Astrocyte of the cerebellum (primary cell): ENCODE measurements around the gene TMEM232.
A peak's percentile ranks its signal among the peaks of the same experiment; 100 is the strongest.

Source experiments
- DNase-seq: peaks from one replicate; pipeline ENCODE4 v3.0.0-alpha.2; 2011; ENCODE audit warnings: low read depth
- H3K4me3 ChIP-seq: 2 replicates; pipeline ENCODE4 v1.5.1; 2011; ENCODE audit warnings: mild to moderate bottlenecking, low read depth, low read length, moderate library complexity
- CTCF ChIP-seq: IDR thresholded peaks from 2 replicates; pipeline ENCODE4 v1.5.1; 2012; ENCODE audit warnings: low read length, low read depth, moderate library complexity, mild to moderate bottlenecking; ENCODE audit errors: missing control alignments
- in situ Hi-C: cut with HindIII; loops from 2 replicates; pipeline ENCODE4 v1.10.0; 2017; ENCODE audit warnings: low sequenced_read_pairs

Gene TMEM232

DNA sequence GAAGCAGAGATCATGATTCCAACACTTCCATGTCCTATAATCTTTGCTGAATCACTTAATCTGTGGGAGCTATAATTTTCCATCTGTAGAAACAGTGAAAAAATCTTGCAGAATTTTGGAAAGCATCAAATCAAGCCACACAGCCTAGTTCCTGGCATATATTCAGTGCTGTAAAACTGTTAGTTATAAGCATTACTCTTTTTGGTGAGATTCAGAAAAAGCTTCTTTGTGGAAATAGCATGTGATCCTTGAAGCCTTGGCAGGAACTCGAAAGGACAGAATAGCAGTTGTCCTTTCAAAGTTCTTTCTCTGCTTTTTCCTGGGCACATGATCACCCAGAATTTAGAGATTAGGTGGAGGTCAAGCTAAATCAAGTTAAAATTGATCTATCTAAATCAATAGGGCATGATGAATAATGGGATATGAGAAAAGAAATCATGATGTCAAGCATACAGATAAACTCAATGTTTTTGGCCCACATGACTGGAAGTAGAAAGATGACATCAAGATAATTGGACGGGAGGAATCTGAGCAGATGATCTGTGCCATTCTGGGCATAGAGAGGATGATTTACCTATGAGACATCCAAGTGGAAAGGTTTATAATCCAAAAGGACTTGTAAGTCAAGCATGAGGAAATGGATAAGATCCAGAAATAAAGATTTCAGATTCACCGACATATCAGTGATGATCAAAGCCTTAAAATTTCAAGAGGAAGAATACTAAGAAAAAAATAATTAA lies 73.1 kb downstream of the TMEM232 start:
- H3K4me3 ChIP-seq, result no peak overlapping the region
- TF ChIP-seq CTCF, result no peak
- in situ Hi-C loops, result no loop called here
- no peak for DNase-seq

- DNase-seq, result no peak
- H3K4me3 ChIP-seq, result no peak overlapping the region
- TF ChIP-seq CTCF, result no peak
- in situ Hi-C loops, result no loop called here
Observed at GRCh38 chr5:110651507-110651906, 75.0 kb downstream of the TMEM232 start.

DNA sequence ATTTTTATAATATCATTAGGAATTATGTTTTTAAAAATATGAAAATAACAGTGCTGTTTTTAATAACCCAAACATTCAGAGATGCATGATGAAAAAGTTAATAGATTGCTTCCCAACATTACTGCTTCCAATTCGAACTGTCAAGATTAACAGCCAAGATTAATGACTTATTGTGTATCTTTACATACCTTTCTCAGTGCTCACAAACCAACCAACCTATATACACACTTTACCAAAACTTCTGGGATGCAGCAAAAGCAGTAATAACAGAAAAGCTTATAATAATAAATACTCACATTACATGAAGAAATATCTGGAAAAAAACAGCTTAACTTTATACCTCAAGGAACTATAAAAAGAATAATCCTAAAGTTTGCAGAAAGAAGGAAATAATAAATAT lies 82.1 kb downstream of the TMEM232 start:
- in situ Hi-C loops, result no loop called here
- no peak overlapping the region for H3K4me3 ChIP-seq
- TF ChIP-seq CTCF, result no peak
- DNase-seq, result peak; percentile 6

DNA sequence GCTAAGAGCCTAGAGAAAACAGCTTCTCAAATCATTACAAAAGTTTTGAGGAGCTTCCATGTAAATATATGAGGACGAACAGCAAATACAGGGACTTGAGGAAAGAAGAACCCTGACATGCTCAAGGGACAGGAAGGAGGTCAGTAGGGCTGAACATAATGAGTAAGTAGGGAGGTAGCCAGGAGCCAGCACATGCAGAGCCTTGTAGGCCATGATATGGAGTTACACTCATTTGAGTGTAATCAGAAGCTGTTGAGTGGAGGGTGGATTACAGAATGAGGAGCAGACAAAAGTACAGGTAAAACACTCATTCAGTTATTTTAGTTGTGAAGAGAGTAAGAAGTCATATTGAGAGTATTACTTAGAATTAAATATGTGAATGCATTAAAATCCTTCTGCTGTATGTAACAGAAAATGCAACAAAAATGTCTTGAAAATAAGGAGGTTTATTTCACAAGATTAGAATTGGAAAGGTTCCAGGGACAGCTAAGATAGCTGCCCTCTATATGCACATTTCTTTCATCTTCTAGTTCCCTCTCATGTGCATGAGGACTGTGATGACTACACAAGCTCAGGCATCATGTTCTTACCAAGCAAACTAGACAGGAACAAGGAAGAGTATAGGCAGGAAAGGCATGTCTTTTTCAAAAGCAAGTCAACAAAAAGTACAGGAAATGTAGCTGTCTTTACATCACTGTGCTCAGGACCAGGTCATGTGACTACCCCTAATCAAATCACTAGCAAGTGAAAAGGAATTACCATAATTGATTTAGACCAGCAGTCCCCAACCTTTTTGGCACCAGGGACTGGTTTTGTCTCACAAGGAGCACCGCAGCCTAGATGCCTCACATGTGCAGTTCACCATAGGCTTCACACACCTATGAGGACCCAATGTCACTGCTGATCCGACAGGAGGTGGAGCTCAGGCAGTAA lies 87.2 kb downstream of the TMEM232 start:
- in situ Hi-C loops, result no loop called here
- no peak overlapping the region for H3K4me3 ChIP-seq
- no peak for DNase-seq
- no peak for TF ChIP-seq CTCF

DNA sequence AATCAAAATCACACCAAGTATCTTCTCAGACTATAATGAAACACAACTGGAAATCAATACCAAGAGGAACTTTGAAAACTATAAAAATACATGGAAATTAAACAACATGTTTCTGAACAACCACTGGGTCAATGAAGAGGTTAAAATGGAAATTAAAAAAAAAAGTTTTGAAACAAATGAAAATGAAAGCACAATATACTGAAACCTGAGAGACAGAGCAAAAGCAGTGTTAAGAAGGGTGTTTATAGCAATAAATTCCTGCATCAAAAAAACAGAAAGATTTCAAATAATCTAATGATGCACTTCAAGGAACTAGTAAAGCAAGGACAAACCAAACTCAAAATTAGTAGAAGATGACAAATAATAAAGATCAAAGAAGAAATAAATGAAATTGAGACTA lies 92.0 kb downstream of the TMEM232 start:
- in situ Hi-C loops, result no loop called here
- no peak for TF ChIP-seq CTCF
- no peak for DNase-seq
- H3K4me3 ChIP-seq, result no peak overlapping the region

GRCh38 chr5:110631236-110631635 lies 95.2 kb downstream of the TMEM232 start:
- in situ Hi-C loops, result no loop called here
- TF ChIP-seq CTCF, result no peak
- no peak for DNase-seq
- H3K4me3 ChIP-seq, result no peak overlapping the region
